Activated T-cell treated with anti-CD3 and anti-CD28 coated beads, Interleukin-2, amount 50 U/mL, for 4 hours (primary cell): ENCODE data around the gene IGFBP4. TPM values are rescaled to one million over a fixed set of nuclear protein-coding genes. Genes with fewer than 3 reads are reported as not detected.

Experiments used
- ATAC-seq, 2 donors: fragments of 200-7000 bp; cut with Tn5 transposase; one replicate each; pipeline ENCODE4 v1.10.0; 2021
- DNase-seq: peaks from one replicate; pipeline ENCODE4 v3.0.0-alpha.2; 2020
- H3K27me3 Mint-ChIP-seq: one replicate; pipeline ENCODE4 v1.8.0; 2021; ENCODE audit warnings: low read depth, mixed read lengths
- H3K36me3 Mint-ChIP-seq: one replicate; pipeline ENCODE4 v1.8.0; 2022; ENCODE audit warnings: mixed read lengths; ENCODE audit not compliant: insufficient read depth
- H3K4me1 Mint-ChIP-seq: one replicate; pipeline ENCODE4 v1.8.0; 2021; ENCODE audit warnings: low read depth, mixed read lengths
- H3K4me3 Mint-ChIP-seq: one replicate; pipeline ENCODE4 v1.8.0; 2021; ENCODE audit warnings: mild to moderate bottlenecking, moderate library complexity, mixed read lengths
- H3K9me3 Mint-ChIP-seq: one replicate; pipeline ENCODE4 v1.8.0; 2021; ENCODE audit warnings: mixed read lengths
- total RNA-seq, 3 donors: library from RNA; stranded (reverse); gene quantifications; one replicate each; pipeline ENCODE4 v1.2.1, GENCODE V29; 2021

The IGFBP4 gene
- total RNA-seq, 3 donors from 2014 or later, result 14.0 to 17.7 (median 14.7) TPM

DNA sequence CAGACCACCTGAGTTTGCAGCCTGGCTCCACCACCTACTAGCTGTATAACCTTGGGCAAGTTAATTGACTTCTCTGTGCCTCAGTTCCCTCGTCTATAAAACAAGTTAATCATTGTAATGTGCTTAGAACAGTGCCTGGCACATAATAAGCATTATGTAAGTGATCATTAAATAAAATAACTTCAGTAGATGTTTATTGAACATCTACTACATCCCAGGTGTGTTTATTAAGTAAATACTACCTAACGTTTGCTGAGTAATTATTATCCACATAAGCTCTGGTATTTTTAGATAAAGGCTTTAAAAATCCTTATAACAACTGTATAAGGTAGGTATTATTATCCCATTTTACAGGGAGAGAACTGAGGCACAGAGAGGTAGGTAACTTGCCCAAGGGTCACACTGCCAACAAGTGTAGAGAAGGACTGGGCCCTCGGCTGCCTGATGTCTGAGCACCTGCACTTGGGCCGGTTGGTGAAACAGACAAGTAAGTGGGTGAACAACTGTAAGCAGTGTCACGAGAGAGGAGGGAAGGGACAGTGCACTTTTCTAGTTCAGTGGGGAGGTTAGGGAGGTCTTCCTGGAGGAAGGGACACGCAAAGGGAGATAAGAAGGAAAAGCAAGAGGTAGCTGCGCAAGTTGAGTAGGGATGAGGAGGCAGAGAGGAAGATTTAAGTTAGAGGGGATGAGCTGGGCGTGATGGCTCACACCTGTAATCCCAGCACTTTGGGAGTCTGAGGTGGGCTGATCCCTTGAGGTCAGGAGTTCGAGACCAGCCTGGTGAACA lies 53.6 kb downstream of the IGFBP4 start:
- DNase-seq, result no peak
- peaks cover under 1% of the 10 kb centered on the region for H3K4me1 Mint-ChIP-seq
- peaks cover 4% of the 10 kb centered on the region for H3K27me3 Mint-ChIP-seq
- H3K4me3 Mint-ChIP-seq, result no peak overlapping the region
- no peak for ATAC-seq
- H3K36me3 Mint-ChIP-seq, result no peaks in the 10 kb centered on the region
- H3K9me3 Mint-ChIP-seq, result no peaks in the 10 kb centered on the region

DNA sequence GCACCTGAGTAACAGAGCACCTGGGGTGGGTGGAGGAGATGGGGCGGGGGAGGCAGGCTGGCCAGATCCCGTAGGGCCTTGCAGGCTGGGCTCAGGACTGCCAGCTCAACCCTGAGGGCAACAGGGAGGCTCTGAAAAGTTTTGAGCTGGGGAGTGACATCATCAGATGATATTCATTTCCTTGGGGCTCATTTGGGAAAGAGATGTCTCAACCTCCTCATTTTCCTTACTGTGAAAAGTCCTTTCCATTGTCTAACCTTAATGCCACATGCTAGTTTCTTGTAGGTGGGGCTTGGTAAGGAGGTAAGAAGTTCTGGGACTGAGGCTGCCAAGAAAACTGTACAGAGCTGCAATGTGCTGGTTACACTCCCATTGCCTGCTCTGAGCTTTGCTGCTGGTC lies 54.4 kb downstream of the IGFBP4 start:
- Mint-ChIP-seq H3K4me3 (no peak overlapping the region), H3K27me3 (peaks cover 4% of the 10 kb centered on the region)
- DNase-seq, result no peak

DNA sequence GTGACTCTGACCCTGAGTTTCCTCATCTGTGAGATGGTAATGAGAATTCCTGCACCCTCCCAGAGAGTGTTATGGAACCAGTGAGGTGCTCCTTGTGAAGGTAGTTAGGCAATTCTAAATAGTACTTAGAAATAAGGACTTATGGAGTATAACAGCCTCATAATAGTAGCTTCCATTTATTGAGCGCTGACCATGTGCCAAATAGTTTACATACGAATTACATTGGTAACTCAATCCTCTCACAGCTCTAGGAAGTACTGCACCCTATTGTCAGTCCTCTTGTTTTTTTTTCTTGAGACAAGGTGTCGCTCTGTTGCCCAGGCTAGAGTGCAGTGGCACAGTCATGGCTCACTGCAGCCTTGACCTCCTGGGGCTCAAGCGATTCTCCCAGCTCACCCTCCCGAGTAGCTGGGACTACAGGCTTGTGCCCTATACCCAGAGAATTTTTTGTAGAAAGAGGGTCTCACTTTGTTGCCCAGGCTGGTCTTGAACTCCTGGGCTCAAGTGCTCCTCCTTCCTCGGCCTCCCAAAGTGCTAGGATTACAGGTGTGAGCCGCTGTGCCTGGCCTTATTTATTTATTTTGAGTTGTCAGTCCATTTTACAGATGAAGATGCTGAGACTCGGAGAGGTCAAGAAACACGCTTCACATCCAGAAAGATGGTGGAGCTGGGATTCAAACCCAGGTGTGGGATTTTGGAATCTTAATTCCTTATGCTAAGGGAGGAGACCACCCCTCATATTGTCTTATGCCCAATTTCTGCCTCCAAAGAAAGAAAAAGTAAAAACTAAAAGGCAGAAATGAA lies 55.2 kb downstream of the IGFBP4 start:
- Mint-ChIP-seq H3K36me3 (no peaks in the 10 kb centered on the region), H3K27me3 (peaks cover 4% of the 10 kb centered on the region), H3K4me3 (no peak overlapping the region), H3K9me3 (no peaks in the 10 kb centered on the region), H3K4me1 (no peaks in the 10 kb centered on the region)
- ATAC-seq, result no peak
- DNase-seq, result no peak

More for the DNA sequence above, 54.4 kb downstream of the IGFBP4 start:
- Mint-ChIP-seq H3K36me3 (no peaks in the 10 kb centered on the region), H3K4me1 (no peaks in the 10 kb centered on the region), H3K9me3 (no peaks in the 10 kb centered on the region)
- no peak for ATAC-seq

DNA sequence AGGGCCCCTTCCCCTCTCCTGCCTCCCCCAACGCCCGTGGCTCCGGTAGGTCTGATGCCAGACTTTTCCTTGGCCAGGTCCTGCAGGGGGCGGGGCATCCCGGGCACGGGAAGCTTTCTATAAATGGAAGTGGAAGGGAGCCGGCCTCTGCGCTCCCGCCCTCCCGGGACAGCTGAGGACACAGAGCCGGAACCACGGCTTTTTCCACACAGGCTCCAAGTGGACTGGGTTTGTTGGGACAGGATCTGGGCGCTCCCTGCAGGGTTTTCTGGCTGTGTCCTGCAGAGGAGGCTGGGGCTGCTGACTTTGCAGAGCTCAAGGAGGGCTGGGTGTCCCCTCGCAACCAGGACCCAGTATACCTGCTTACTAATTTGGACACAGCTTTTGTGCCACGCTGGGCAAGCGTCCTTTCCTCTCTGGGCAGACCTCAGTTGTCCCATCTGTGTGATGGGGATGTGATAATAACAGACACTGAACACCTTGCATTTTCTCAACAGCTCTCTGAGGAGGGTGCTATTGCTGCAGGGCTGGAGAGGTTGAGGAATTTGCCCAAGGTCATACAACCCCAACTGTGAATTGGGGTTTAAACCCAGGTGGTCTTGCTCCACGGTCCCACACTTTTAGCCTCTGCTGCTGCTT lies 56.4 kb downstream of the IGFBP4 start:
- Mint-ChIP-seq H3K9me3 (no peaks in the 10 kb centered on the region), H3K4me1 (no peaks in the 10 kb centered on the region), H3K27me3 (peaks cover 4% of the 10 kb centered on the region), H3K4me3 (no peak overlapping the region), H3K36me3 (no peaks in the 10 kb centered on the region)
- DNase-seq, result no peak
- ATAC-seq, result no peak

DNA sequence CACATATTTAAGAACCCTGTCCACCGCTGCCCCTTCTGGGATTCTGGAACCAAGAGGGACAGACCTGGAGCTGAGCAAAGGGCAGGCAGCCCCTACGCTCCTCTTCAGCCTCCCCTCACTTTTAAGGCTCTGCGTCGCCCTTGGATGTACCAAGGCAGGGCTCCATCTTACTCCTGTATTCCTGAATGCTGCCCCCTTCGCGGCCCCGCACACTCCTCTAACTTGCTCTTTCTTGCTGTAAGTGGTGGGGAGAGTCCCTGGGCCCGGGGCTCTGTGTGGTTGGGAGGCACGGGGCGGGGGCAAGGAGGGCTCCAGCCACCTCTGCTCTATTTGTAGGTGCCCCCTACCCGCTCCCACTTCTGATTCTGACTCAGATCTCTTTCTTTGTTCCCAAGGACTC lies 56.9 kb downstream of the IGFBP4 start:
- no peak for ATAC-seq
- H3K36me3 Mint-ChIP-seq, result no peaks in the 10 kb centered on the region
- H3K27me3 Mint-ChIP-seq, result peaks cover 4% of the 10 kb centered on the region
- no peak for DNase-seq
- no peaks in the 10 kb centered on the region for H3K9me3 Mint-ChIP-seq
- no peak overlapping the region for H3K4me3 Mint-ChIP-seq
- H3K4me1 Mint-ChIP-seq, result no peaks in the 10 kb centered on the region

DNA sequence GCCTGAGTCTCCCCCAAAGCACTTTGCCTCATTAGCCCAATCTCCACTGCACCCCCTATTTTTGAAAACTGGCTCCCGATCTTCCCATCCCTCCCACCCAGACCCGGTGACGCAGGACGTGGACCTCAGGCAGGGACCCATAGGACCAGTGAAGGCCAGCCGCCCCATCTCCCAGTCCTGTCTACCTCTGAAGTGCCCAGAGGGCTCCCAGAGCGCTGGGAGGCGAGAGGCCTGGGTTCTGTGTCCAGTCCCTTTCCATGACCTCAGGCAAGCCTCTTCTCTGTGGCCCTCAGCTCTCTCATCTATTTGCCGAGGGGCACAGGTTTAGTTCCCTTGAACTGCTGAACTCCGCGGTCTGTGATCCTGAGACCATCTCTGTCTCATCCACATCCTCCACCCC lies 57.5 kb downstream of the IGFBP4 start:
- DNase-seq (no peak), ATAC-seq (no peak)
- Mint-ChIP-seq H3K27me3 (peaks cover 4% of the 10 kb centered on the region), H3K4me3 (no peak overlapping the region), H3K4me1 (no peaks in the 10 kb centered on the region), H3K36me3 (no peaks in the 10 kb centered on the region), H3K9me3 (no peaks in the 10 kb centered on the region)

DNA sequence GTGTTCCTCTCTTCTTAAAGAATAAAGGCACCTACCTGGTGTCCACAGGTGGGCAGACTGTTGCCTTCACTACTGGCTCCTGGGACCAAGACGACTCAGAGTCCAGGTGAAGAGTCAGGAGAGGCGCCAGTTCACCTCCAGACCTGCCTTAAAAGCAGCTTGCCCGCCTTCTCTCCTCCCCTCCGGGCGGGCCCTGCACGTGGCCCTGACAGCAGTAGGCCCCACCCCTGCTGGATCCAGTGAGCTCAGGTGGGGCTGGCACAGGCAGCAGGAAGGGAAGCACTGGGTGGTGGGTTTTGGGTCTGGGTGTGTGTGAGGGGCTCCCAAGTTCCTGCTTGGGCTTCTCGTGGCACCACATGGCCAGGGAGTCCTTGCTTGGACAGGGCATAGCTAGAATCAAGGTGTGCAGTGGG lies 58.3 kb downstream of the IGFBP4 start, which contains the start of gene TNS4:
TSS of gene TNS4 (minus strand) at position 125 of the 413 bp plus-strand sequence. CDS start 5,198 bp downstream, outside the sequence.
- no peak for DNase-seq

DNA sequence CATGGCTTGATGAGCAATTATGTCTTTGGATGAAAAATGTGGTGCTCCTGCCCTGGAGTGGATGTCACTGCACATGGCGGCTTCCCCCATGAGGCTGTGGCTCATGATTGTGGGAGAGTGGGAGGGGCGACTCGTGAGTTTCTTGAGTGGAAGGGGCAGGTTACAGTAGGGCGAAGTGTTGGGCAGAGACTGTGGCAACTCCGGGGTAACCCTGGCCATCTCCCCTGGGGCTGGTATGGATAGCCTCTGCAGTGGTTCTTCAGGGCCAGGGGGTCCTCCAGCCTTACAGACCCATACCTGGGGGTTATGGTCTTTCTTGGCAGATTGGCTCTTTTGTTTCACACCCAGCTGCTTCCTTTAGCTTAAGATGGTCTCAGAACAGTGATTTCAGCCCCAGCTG lies 59.5 kb downstream of the IGFBP4 start:
- Mint-ChIP-seq H3K27me3 (peaks cover 4% of the 10 kb centered on the region), H3K4me3 (no peak overlapping the region), H3K4me1 (no peaks in the 10 kb centered on the region), H3K9me3 (no peaks in the 10 kb centered on the region), H3K36me3 (no peaks in the 10 kb centered on the region)
- ATAC-seq (peak in 1 of 2 donors; percentile 10), DNase-seq (no peak)

More for the DNA sequence above, 58.3 kb downstream of the IGFBP4 start, which contains the start of gene TNS4:
- Mint-ChIP-seq H3K36me3 (no peaks in the 10 kb centered on the region), H3K9me3 (no peaks in the 10 kb centered on the region), H3K27me3 (peaks cover 4% of the 10 kb centered on the region), H3K4me1 (no peaks in the 10 kb centered on the region), H3K4me3 (no peak within 1 kb of the TSS)
- ATAC-seq, result no peak

DNA sequence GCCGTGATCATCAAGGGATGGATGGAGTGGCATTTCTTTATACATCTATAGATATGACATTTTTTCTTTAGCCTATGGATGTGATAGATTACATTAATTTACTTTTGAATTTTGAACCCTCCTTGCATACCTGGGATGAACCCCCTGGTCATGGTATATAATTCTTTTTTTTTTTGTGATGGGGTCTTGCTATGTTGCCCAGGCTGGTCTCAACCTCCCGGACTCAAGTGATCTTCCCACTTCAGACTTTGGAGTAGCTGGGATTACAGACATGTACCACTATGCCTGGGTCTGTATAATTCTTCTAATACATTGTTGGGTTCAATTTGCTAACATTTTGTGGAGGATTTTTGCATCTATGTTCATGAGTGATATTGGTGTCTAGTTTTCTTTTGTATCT lies 59.9 kb downstream of the IGFBP4 start:
- no peak for ATAC-seq
- H3K9me3 Mint-ChIP-seq, result no peaks in the 10 kb centered on the region
- no peaks in the 10 kb centered on the region for H3K4me1 Mint-ChIP-seq
- H3K27me3 Mint-ChIP-seq, result peaks cover 4% of the 10 kb centered on the region
- no peak overlapping the region for H3K4me3 Mint-ChIP-seq
- H3K36me3 Mint-ChIP-seq, result no peaks in the 10 kb centered on the region
- no peak for DNase-seq

DNA sequence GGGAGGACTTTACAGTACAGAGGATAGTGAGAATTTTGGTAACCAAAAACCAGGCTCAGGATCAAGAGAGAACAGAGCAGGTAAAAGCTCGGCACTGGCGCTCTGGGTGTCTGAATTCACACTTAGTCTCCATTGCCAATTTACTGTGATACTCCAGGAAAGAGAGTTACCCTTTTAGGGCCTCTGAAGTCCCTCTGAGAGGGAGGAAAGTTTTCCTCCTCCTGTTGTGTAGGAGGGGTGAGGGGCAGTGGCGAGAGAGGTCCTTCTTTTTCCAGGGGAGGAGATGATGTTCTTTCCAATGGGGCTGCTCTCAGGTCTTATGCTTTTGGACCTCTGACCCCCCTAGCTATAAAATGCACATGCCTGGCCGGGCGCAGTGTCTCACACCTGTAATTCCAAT lies 63.5 kb downstream of the IGFBP4 start:
- Mint-ChIP-seq H3K36me3 (no peaks in the 10 kb centered on the region), H3K27me3 (no peaks in the 10 kb centered on the region), H3K4me3 (no peak overlapping the region), H3K9me3 (no peaks in the 10 kb centered on the region), H3K4me1 (no peaks in the 10 kb centered on the region)
- DNase-seq, result no peak
- no peak for ATAC-seq

Other genes with a start within 250 kb of the IGFBP4 start
- gene WIPF2, start 224.1 kb upstream of the IGFBP4 start, total RNA-seq, result 10 to 100 TPM; 21.3 to 24.6 (median 22.1) TPM
- gene CDC6, start 155.6 kb upstream of the IGFBP4 start, total RNA-seq, result 10 to 100 TPM; 67.3 to 94.0 (median 83.6) TPM
- 10 to 100 TPM; 46.5 to 61.9 (median 48.7) TPM for gene RARA, start 134.3 kb upstream of the IGFBP4 start, total RNA-seq
- not detected for gene GJD3, start 78.7 kb upstream of the IGFBP4 start, total RNA-seq
- 10 to 100 TPM; 10.4 to 16.4 (median 12.0) TPM for gene TOP2A, start 25.6 kb upstream of the IGFBP4 start, total RNA-seq
- 1 to 10 TPM; 3.9 to 4.7 (median 4.1) TPM for gene TNS4, start 58.2 kb downstream of the IGFBP4 start, total RNA-seq
- gene CCR7, start 122.0 kb downstream of the IGFBP4 start, total RNA-seq, result 100 to 1,000 TPM in 2 of 3 donors, 10 to 100 TPM in 1; 77.3 to 109 (median 108) TPM
- gene SMARCE1, start 204.4 kb downstream of the IGFBP4 start, total RNA-seq, result 100 to 1,000 TPM; 105 to 117 (median 106) TPM
- not detected for gene KRT222, start 221.7 kb downstream of the IGFBP4 start, total RNA-seq